H1 (cell line): Measurements from ENCODE around the gene NKX2-8. TPM values are rescaled to one million over a fixed set of nuclear protein-coding genes. Genes with fewer than 3 reads are reported as not detected.

ENCODE experiments used
- CREB1 ChIP-seq: IDR thresholded peaks from 2 replicates; pipeline ENCODE4 v1.6.1; 2012; ENCODE audit warnings: inconsistent platforms
- NANOG ChIP-seq: IDR thresholded peaks from 2 replicates; pipeline ENCODE4 v1.6.1; 2011; ENCODE audit warnings: low read length, low read depth, mild to moderate bottlenecking, inconsistent platforms; ENCODE audit not compliant: insufficient read depth, poor library complexity, severe bottlenecking
- polyA plus RNA-seq, 7 experiments: library from polyadenylated mRNA; depleted of rRNA in 3 of 7; stranded (reverse) in 5 of 7; unstranded in 2 of 7; fragments of >200 nt in 5 of 7; fragments of 200-250 nt in 2 of 7; gene quantifications; 1 replicate in 5 of 7; 2 replicates in 1 of 7; 4 replicates in 1 of 7; pipeline versions ENCODE4 v1.2.1 to v1.2.3, GENCODE V29; 2011 to 2013; ENCODE audit warnings: missing spikeins in 2 of 7, mixed read lengths in 2 of 7
- total RNA-seq: library from RNA; stranded (reverse); fragmentation: NEBNext Ultra II Directional; extraction: Animal tissue kit (Norgen Biotek cat#: 25700); gene quantifications from 2 replicates; pipeline ENCODE4 v1.2.1, GENCODE V29; 2021

NKX2-8 gene
- total and polyA plus RNA-seq, 2 of the 8 experiments (the other 6 are each of a cell fraction or from before 2014, with no cell fraction given) = not detected

- TF ChIP-seq NANOG = no peak
- TF ChIP-seq CREB1 = no peak
- TF ChIP-seq, all 59 proteins: peak for 0
These were observed 18.0 kb upstream of the NKX2-8 start (continued) for GRCh38 chr14:36600431-36600830.
